Measurements from ENCODE around the gene MLKL. TPM values are rescaled to one million over a fixed set of nuclear protein-coding genes. Genes with fewer than 3 reads are reported as not detected.

The MLKL gene
- polyA plus RNA-seq, 3 donors, result 33.6 to 136 (median 37.8) TPM

- no peaks in the 10 kb centered on the region for H3K9me3 ChIP-seq (replicated peaks in 1 of 2; ENCODE audit: control insufficient read depth in 1 of 2, insufficient read depth in 1 of 2, low read length in 2 of 2)
- intact Hi-C loops (cut with micrococcal nuclease), result loop anchor here (10.0 kb wide), 2 partner anchors 119 to 149 kb away; no protein-coding TSS in a partner anchor
- H3K36me3 ChIP-seq (replicated peaks in 1 of 2; ENCODE audit: control insufficient read depth in 1 of 2, insufficient read depth in 2 of 2, low read length in 2 of 2), result peaks cover 68 to 89% of the 10 kb centered on the region in 2 donors
Observed at GRCh38 chr16:74623214-74623838, 77.3 kb downstream of the MLKL start.

GRCh38 chr16:74622005-74622404 lies 78.7 kb downstream of the MLKL start:
- Histone ChIP-seq H2AFZ (ENCODE audit: insufficient read depth, low read depth, low read length, poor library complexity, severe bottlenecking) (no peak overlapping the region), H3K4me2 (replicated peaks; ENCODE audit: extremely low read depth, low read length, poor library complexity, severe bottlenecking) (no peak overlapping the region), H3K4me3 (replicated peaks in 1 of 3; ENCODE audit: low read depth in 2 of 3, low read length in 3 of 3) (no peak overlapping the region), H3K79me2 (ENCODE audit: insufficient read depth, low read length) (no peaks in the 10 kb centered on the region), H3K27ac (ENCODE audit: low read depth in 1 of 2, low read length in 2 of 2) (no peak overlapping the region), H3K36me3 (replicated peaks in 1 of 2; ENCODE audit: control insufficient read depth in 1 of 2, insufficient read depth in 2 of 2, low read length in 2 of 2) (peaks cover 57 to 86% of the 10 kb centered on the region in 2 donors), H3K9me3 (replicated peaks in 1 of 2; ENCODE audit: control insufficient read depth in 1 of 2, insufficient read depth in 1 of 2, low read length in 2 of 2) (no peaks in the 10 kb centered on the region), H4K20me1 (ENCODE audit: insufficient read depth, low read length) (no peaks in the 10 kb centered on the region), H3K27me3 (ENCODE audit: control insufficient read depth in 2 of 2, insufficient read depth in 2 of 2, low read length in 2 of 2) (no peaks in the 10 kb centered on the region), H3K9ac (ENCODE audit: insufficient read depth, low read length, poor library complexity, severe bottlenecking) (no peak overlapping the region), H3K4me1 (ENCODE audit: control insufficient read depth in 1 of 2, insufficient read depth in 2 of 2, low read length in 2 of 2) (no peaks in the 10 kb centered on the region)
- Mint-ChIP-seq H3K36me3 (peaks cover 68 to 79% of the 10 kb centered on the region in 2 donors), H3K27me3 (ENCODE audit: low read depth in 3 of 3) (no peaks in the 10 kb centered on the region), H3K9me3 (no peaks in the 10 kb centered on the region), H3K4me3 (no peak overlapping the region), H3K27ac (no peak overlapping the region), H3K4me1 (no peaks in the 10 kb centered on the region)
- intact Hi-C loops (cut with micrococcal nuclease), result loop anchor here (10.0 kb wide), 2 partner anchors 117 to 147 kb away; no protein-coding TSS in a partner anchor
- 100% methylated on average over 1 of the region's 4 CpGs for WGBS (ENCODE audit: insufficient coverage)
- TF ChIP-seq, protein P1, sequence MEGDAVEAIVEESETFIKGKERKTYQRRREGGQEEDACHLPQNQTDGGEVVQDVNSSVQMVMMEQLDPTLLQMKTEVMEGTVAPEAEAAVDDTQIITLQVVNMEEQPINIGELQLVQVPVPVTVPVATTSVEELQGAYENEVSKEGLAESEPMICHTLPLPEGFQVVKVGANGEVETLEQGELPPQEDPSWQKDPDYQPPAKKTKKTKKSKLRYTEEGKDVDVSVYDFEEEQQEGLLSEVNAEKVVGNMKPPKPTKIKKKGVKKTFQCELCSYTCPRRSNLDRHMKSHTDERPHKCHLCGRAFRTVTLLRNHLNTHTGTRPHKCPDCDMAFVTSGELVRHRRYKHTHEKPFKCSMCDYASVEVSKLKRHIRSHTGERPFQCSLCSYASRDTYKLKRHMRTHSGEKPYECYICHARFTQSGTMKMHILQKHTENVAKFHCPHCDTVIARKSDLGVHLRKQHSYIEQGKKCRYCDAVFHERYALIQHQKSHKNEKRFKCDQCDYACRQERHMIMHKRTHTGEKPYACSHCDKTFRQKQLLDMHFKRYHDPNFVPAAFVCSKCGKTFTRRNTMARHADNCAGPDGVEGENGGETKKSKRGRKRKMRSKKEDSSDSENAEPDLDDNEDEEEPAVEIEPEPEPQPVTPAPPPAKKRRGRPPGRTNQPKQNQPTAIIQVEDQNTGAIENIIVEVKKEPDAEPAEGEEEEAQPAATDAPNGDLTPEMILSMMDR (IDR thresholded peaks at IDR 0.05), result no peak
- no peak for DNase-seq

More at GRCh38 chr16:74623214-74623838, 77.3 kb downstream of the MLKL start:
- no peaks in the 10 kb centered on the region for H3K79me2 ChIP-seq (ENCODE audit: insufficient read depth, low read length)
- no peaks in the 10 kb centered on the region for H3K4me1 ChIP-seq (ENCODE audit: control insufficient read depth in 1 of 2, insufficient read depth in 2 of 2, low read length in 2 of 2)
- 51% methylated on average over 3 of the region's 4 CpGs for WGBS (ENCODE audit: insufficient coverage)
- no peak overlapping the region for H2AFZ ChIP-seq (ENCODE audit: insufficient read depth, low read depth, low read length, poor library complexity, severe bottlenecking)
- no peak overlapping the region for H3K4me3 Mint-ChIP-seq
- H3K27me3 Mint-ChIP-seq (ENCODE audit: low read depth in 3 of 3), result no peaks in the 10 kb centered on the region
- TF ChIP-seq, protein P1 (IDR thresholded peaks at IDR 0.05), result peak; percentile 75
- H3K27ac Mint-ChIP-seq, result peak overlapping the region in 1 of 7 donors; percentile 79
- peak overlapping the region in 1 of 2 donors; percentile 27 for H3K27ac ChIP-seq (ENCODE audit: low read depth in 1 of 2, low read length in 2 of 2)
- H3K27me3 ChIP-seq (ENCODE audit: control insufficient read depth in 2 of 2, insufficient read depth in 2 of 2, low read length in 2 of 2), result no peaks in the 10 kb centered on the region
- H3K4me3 ChIP-seq (replicated peaks in 1 of 3; ENCODE audit: low read depth in 2 of 3, low read length in 3 of 3), result no peak overlapping the region
- no peaks in the 10 kb centered on the region for H4K20me1 ChIP-seq (ENCODE audit: insufficient read depth, low read length)
- peaks cover 71 to 87% of the 10 kb centered on the region in 2 donors for H3K36me3 Mint-ChIP-seq
- H3K9me3 Mint-ChIP-seq, result no peaks in the 10 kb centered on the region
- no peaks in the 10 kb centered on the region for H3K4me1 Mint-ChIP-seq
- DNase-seq, result peak in 2 of 3 donors; percentile 37 to 46
- H3K9ac ChIP-seq (ENCODE audit: insufficient read depth, low read length, poor library complexity, severe bottlenecking), result no peak overlapping the region
- H3K4me2 ChIP-seq (replicated peaks; ENCODE audit: extremely low read depth, low read length, poor library complexity, severe bottlenecking), result no peak overlapping the region

Other genes with a start within 250 kb of the MLKL start
- gene GLG1, start 93.7 kb downstream of the MLKL start, polyA plus RNA-seq, result 10 to 100 TPM; 40.3 to 69.1 (median 51.1) TPM
- gene RFWD3, start 34.0 kb downstream of the MLKL start, polyA plus RNA-seq, result 1 to 10 TPM; 5.0 to 8.4 (median 8.4) TPM
- not detected for gene FA2H, start 74.0 kb upstream of the MLKL start, polyA plus RNA-seq